ENCODE data around the gene PDZD8. TPM values are rescaled to one million over a fixed set of nuclear protein-coding genes. Genes with fewer than 3 reads are reported as not detected.

The PDZD8 gene
- polyA plus RNA-seq, 1 experiment: 13.6 TPM

- no peaks in the 10 kb centered on the region for H3K36me3 ChIP-seq (ENCODE audit: control insufficient read depth, insufficient read depth, low read length)
- H3K27me3 ChIP-seq (ENCODE audit: control insufficient read depth, insufficient read depth, low read length): no peaks in the 10 kb centered on the region
- H3K4me3 ChIP-seq (ENCODE audit: low read depth, low read length): no peak overlapping the region
- no peak for DNase-seq (ENCODE audit: low read depth)
- POLR2A ChIA-PET: no interaction called here
- CTCF ChIA-PET: no interaction called here
- TF ChIP-seq, protein P1, sequence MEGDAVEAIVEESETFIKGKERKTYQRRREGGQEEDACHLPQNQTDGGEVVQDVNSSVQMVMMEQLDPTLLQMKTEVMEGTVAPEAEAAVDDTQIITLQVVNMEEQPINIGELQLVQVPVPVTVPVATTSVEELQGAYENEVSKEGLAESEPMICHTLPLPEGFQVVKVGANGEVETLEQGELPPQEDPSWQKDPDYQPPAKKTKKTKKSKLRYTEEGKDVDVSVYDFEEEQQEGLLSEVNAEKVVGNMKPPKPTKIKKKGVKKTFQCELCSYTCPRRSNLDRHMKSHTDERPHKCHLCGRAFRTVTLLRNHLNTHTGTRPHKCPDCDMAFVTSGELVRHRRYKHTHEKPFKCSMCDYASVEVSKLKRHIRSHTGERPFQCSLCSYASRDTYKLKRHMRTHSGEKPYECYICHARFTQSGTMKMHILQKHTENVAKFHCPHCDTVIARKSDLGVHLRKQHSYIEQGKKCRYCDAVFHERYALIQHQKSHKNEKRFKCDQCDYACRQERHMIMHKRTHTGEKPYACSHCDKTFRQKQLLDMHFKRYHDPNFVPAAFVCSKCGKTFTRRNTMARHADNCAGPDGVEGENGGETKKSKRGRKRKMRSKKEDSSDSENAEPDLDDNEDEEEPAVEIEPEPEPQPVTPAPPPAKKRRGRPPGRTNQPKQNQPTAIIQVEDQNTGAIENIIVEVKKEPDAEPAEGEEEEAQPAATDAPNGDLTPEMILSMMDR (IDR thresholded peaks at IDR 0.05; ENCODE audit: insufficient read depth, low read depth, low read length): no peak
Observed at GRCh38 chr10:117412469-117413010, 37.3 kb upstream of the PDZD8 start.

- Histone ChIP-seq H3K27me3 (ENCODE audit: control insufficient read depth, insufficient read depth, low read length) (no peaks in the 10 kb centered on the region), H3K36me3 (ENCODE audit: control insufficient read depth, insufficient read depth, low read length) (no peaks in the 10 kb centered on the region), H3K4me3 (ENCODE audit: low read depth, low read length) (no peak overlapping the region)
- POLR2A ChIA-PET: no interaction called here
- TF ChIP-seq, protein P1 (IDR thresholded peaks at IDR 0.05; ENCODE audit: insufficient read depth, low read depth, low read length): no peak
- no peak for DNase-seq (ENCODE audit: low read depth)
- CTCF ChIA-PET: interaction anchor here (1.5 to 1.6 kb wide), 2 partner anchors 31 to 195 kb away, joined by 3 read pairs; no protein-coding TSS in a partner anchor
Observed at GRCh38 chr10:117411479-117412399, 36.5 kb upstream of the PDZD8 start.

GRCh38 chr10:117410557-117410956 is 35.3 kb upstream of the PDZD8 start:
- TF ChIP-seq, protein P1 (IDR thresholded peaks at IDR 0.05; ENCODE audit: insufficient read depth, low read depth, low read length): no peak
- CTCF ChIA-PET: interaction anchor here (1.5 to 1.6 kb wide), 2 partner anchors 32 to 194 kb away, joined by 3 read pairs; no protein-coding TSS in a partner anchor
- H3K27me3 ChIP-seq (ENCODE audit: control insufficient read depth, insufficient read depth, low read length): no peaks in the 10 kb centered on the region
- POLR2A ChIA-PET: no interaction called here
- H3K4me3 ChIP-seq (ENCODE audit: low read depth, low read length): no peak overlapping the region
- no peak for DNase-seq (ENCODE audit: low read depth)
- no peaks in the 10 kb centered on the region for H3K36me3 ChIP-seq (ENCODE audit: control insufficient read depth, insufficient read depth, low read length)

GRCh38 chr10:117409549-117410305 is 34.5 kb upstream of the PDZD8 start:
- no peak for DNase-seq (ENCODE audit: low read depth)
- Histone ChIP-seq H3K4me3 (ENCODE audit: low read depth, low read length) (no peak overlapping the region), H3K36me3 (ENCODE audit: control insufficient read depth, insufficient read depth, low read length) (no peaks in the 10 kb centered on the region), H3K27me3 (ENCODE audit: control insufficient read depth, insufficient read depth, low read length) (no peaks in the 10 kb centered on the region)
- ChIA-PET CTCF (no interaction called here), POLR2A (no interaction called here)
- TF ChIP-seq, protein P1 (IDR thresholded peaks at IDR 0.05; ENCODE audit: insufficient read depth, low read depth, low read length): no peak
